Measurements from ENCODE around the gene PLEKHJ1. TPM values are rescaled to one million over a fixed set of nuclear protein-coding genes. Genes with fewer than 3 reads are reported as not detected.
"Not testable (repeated sequence)": the region's sequence is repeated elsewhere in the genome, so short reads cannot be mapped to it uniquely, and the experiment has no call there.

The PLEKHJ1 gene, protein sequence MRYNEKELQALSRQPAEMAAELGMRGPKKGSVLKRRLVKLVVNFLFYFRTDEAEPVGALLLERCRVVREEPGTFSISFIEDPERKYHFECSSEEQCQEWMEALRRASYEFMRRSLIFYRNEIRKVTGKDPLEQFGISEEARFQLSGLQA
- 10 to 100 TPM; 54.3 to 65.0 (median 58.7) TPM for polyA plus RNA-seq (ENCODE audit: insufficient read length in 3 of 3)

DNA sequence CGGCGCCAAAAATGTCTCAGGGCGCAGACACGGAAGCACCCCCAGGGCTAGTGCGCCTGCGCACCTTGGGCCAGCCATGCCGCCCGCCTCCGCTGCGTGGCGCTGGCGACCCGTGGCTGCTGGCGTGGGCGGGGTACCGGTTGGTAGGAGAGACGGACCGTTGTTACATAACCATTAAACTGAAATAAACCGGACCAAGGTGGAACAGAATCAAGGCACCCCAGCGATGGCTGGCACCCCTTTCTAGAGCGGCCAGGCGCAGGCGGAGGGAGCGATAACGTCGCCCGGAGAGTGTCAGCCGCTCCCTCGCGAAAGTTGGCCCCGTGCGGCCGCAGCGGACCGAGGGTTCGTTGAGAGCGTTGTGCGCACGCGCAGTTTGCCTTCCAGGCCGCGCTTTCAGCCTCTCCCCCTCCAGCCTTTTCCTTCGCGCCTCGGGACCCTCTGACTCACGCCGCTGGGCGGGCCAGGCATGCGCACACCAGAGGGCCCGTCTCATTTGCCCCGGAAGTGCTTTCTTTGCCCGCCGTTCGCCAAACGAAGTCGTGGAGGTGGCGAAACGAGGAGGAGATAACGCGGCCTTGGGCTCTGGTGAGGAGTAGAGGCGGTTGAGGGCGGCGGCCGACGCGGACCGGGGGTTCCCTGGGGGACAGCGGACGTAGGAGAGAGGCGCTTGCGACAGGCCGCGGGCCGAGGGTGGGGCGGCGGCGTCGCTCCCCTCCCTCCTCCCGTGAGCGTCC, at the start of gene PLEKHJ1, which contains the start of gene SF3A2:
TSS of gene PLEKHJ1 (minus strand) at position 16 of the 737 bp plus-strand sequence. CDS start 81 bp downstream, outside the sequence.
TSS of gene SF3A2 (plus strand) at position 511 of the 737 bp plus-strand sequence. CDS start 6,595 bp downstream, outside the sequence.
- DNase-seq (ENCODE audit: low read depth in 3 of 3, low spot score in 2 of 3), result peak; percentile 93 to 96 (median 94)

DNA sequence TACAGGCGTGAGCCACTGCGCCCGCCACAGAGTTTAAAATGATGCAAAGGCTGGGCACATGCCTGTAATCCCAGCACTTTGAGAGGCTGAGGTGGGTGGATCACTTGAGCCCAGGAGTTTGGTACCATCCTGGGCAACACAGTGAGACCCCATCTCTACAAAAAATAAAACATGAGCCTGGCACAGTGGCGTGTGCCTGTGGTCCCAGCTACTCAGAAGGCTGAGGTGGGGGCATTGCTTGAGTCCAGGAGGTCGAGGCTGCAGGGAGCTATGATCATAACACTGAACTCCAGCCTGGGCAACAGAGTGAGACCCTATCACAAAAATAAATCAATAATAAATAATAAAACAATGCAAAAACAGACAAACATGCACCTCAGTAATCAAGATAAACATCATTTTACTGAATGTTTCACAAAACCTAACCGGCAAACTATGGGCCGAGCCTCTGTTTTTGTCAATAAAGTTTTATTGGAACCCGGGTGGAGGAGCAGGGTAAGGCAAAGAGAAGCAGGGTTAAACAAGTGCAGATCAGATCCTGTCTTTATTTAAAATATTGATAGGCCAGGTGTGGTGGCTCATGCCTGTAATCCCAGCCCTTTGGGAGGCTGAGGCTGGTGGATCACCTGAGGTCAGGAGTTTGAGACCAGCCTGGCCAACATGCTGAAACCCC, 47.8 kb upstream of the PLEKHJ1 start:
- DNase-seq (ENCODE audit: low read depth in 3 of 3, low spot score in 2 of 3), result no peak

DNA sequence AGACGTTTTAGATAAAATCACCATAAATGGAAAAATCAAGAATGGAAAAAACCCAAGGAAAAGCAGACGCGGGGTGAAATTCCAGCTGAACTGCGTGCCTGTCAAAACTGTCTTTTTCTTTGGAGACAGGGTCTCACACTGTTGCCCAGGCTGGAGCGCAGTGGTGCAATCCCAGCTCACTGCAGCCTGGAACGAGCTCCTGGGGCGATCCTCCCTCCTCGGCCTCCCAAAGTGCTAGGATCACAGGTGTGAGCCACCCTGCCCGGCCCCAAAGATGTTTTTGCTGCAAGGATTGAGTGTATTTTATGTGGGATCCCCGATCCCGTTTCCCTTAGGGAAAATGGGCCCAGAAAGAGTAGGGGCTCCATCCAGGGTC, 46.7 kb upstream of the PLEKHJ1 start:
- no peak for DNase-seq (ENCODE audit: low read depth in 3 of 3, low spot score in 2 of 3)

DNA sequence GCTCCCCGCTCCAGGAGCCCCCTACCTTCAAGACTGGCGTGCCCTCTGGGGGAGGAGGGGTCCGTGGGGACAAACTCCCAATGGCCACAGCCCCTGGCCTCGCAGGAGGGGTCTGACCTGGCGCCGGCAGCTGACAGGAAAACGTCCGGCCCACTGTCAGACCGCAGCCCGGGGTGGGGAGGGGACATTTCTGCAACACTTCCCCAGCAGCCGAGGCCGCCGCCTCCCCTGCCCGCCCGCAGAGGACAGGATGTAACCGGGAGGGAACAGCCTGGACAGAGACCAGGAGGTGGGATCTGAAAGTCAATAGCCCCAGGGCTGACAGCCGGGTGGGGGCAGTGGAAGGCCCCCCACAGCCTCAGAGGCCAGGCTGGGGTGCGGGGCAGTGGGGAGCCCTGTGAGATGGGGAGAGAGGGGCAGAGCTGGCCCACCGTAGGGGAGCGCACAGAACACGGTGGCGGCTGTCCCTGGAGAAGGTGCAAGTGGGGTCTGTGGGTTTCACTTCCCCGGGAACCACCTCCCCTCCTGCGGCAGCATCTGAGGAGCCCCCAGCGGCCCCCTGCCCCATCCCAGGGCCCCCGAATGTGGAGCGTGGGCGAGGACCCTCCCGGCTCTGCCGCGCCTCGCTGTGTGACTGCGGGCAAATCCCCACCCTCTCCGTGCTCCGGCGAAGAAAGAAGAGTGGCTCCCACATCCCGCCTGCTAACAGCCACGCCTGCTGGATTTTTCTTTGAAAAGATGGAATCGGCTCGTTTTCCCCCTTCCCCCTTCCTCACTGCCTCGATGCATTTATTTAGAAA, 46.1 kb upstream of the PLEKHJ1 start, which contains the start of gene PEAK3:
TSS of gene PEAK3 (minus strand) at position 114 of the 800 bp plus-strand sequence. CDS start 1,244 bp downstream, outside the sequence.
- DNase-seq (ENCODE audit: low read depth in 3 of 3, low spot score in 2 of 3), result no peak

DNA sequence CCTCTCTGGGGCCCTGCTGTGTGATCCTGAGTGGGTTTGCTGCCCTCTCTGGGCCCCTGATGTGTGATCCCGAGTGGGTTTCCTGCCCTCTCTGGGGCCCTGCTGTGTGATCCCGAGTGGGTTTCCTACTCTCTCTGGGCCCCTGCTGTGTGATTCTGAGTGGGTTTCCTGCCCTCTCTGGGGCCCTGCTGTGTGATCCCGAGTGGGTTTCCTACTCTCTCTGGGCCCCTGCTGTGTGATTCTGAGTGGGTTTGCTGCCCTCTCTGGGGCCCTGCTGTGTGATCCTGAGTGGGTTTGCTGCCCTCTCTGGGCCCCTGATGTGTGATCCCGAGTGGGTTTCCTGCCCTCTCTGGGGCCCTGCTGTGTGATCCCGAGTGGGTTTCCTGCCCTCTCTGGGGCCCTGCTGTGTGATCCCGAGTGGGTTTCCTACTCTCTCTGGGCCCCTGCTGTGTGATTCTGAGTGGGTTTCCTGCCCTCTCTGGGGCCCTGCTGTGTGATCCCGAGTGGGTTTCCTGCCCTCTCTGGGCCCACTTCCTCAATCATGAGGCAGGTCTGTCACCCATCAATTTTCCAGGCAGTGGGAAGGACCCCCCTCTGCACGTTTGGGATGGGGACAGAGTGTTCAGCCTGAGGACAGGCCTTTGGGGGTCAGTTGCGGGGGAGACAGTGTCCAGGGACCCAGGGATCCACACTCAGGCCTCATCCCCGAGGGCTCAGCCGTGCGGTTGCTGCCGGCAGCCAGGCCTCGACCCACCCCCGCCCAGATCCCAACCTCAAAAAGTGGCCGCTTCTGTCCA, 45.3 kb upstream of the PLEKHJ1 start:
- DNase-seq (ENCODE audit: low read depth in 3 of 3, low spot score in 2 of 3), result not testable (repeated sequence)

DNA sequence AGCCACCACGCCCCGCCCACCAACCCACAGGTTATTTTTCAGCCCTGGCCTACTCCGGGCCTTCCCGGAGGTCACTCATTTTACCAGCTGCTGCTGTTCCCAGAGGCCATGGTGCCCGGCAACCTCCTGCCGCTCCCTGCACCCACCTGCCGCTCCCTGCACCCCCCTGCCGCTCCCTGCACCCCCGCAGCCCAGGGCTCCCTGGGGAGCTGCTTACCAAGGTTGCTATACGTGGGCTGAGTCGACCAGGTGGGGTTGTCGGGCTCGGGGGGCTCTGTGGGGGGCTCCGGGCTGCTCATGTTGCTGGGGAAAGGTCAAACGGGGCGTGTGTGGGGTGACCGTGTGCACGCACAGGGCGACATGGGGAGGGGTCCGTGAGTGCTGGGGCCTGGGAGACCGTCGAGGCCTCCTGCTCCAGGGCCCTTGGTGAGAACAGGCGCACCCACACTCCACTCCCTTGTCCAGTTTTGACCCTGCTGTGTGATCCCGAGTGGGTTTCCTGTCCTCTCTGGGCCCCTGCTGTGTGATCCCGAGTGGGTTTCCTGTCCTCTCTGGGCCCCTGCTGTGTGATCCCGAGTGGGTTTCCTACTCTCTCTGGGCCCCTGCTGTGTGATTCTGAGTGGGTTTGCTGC, 44.6 kb upstream of the PLEKHJ1 start:
- no peak for DNase-seq (ENCODE audit: low read depth in 3 of 3, low spot score in 2 of 3)

DNA sequence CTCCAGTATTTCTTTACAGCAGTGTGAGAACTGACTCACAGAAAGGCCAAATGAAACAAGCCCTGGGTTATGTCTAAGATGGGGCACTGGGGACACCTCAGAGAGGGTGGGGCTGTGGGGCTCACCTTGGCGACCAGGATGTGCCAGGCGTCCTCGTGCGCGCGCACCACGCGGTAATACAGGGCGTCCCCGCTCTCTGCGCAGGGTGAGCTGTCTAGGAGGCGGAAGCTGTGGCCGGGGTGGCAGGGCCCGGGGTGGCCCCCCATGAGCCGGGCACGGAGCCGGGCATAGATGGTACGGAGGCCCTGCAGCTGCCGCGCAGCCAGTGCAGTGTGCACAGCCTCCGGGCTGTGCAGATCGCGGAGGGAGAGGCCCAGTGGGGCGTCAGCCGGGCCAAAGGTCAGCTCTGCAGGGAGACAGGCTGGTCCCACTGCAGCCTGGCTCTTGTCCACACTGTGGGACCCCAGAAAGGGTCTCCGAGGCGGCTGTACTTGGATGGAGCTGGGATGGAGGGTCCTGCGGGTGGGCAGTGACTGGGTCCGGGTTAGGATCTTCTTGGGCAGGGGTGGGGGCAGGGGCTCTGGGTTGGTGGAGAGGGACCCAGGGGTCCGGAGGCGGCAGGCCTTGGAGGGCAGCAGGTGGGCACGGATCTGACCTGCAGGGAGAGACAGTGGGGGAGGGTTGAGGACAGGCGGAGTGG, 42.5 kb upstream of the PLEKHJ1 start:
- no peak for DNase-seq (ENCODE audit: low read depth in 3 of 3, low spot score in 2 of 3)

DNA sequence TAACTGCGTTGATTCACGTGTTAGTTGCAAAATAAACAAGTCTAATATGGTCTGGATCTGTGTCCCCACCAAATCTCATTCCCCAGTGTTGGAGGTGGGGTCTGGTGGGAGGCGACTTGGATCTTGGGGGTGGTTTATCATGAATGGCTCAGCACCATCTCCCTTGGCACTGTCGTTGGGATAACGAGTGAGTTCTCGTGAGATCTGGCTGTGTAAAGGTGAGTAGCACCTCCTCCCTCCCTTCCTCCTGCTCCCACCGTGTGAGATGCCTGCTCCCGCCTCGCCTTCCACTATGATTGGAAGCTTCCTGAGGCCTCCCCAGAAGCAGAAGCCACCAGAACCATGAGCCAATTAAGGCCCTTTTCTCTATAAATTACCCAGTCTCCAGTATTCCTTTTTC, 41.0 kb upstream of the PLEKHJ1 start:
- DNase-seq (ENCODE audit: low read depth in 3 of 3, low spot score in 2 of 3), result no peak

DNA sequence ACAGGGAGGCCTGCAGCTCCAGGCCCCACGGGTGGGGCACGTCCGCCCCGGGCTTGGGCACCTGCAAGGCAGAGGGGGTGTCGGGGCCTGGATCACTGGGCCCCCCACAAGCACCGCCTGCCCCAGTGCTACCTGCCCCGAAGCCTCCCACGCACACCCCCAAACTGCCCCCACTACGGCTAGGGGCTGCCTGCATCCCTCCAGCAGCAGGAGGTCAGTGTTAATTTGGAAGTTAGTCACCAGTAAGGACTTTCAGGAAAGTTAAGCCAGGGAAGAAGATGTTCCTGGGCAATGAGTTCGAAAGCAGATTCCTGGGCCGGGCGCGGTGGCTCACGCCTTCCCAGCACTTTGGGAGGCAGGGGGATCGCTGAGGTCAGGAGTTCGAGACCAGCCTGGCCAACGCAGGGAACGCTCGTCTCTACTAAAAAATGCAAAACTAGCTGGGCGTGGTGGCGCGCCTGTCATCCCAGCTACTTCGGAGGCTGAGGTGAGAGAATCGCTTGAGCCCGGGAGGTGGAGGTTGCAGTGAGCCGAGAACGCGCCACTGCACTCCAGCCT, 40.4 kb upstream of the PLEKHJ1 start:
- DNase-seq (ENCODE audit: low read depth in 3 of 3, low spot score in 2 of 3), result no peak

DNA sequence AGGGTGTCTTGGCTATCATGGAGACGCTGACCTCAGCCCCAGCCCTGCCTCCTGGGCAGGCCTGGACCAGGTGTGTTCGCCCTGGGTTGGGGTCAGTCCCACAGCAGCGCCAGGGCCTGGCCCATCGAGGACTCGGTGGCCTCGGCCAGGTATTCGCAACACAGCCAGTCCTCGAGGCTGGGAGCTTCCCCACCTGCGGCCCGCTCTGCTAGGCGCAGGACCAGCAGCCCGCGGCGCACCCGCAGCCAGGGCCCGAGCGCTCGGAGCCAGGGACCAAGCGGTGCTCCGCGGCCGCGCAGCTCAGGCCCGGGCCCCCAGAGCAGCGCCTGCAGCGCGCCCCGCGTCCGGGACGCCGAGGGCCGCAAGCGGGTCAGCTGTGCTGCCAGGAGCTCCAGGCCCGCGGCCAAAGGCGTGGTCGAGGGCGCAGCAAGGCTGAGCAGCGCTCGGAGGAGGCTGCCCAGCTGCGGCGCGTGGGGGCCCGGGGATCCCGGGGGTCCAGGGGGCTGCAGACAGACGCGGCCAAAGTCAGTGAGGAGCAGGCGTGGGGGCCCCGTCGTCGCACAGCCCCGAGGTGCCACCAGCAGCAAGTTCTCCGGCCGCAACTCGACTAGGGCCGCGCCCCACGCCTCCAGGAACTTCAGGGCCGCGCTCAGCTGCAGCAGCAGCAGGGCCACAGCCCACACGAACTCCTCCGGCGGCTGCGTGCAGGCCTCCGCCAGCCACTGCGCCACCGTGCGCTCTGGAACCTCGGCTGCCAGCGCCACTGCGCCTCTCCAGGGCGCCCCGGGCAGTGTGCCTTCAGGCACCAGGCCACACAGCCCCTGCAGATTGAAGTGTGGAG, 39.7 kb upstream of the PLEKHJ1 start:
- DNase-seq (ENCODE audit: low read depth in 3 of 3, low spot score in 2 of 3), result no peak

DNA sequence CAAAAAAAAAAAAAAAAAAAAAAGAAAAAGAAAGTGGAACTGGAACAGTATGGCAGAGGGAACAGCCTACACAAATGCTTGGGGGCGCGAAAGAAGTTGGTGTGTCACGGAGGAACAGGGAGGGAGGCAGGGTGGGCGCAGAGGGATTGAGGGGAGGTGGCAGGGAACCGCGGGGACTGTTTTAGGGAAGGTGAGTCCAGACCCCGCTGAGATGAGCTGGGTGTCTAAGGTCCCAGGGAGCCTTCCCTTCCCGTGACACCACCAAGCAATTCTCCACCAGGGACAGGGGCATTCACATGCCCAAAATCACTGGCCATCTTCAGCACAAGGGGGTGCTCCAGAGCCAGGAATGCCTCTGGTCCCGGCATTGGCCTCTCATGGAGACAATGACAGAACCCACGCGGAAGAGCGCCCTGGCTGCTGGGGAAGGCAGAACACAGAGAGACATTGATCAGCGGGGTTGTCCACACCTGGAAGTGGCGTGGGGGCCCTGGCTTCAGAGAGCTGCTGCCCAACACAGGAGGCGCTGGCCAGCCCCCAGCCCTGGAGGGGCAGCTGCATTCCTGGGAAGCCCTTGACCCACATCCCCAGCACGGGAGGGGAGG, 38.9 kb upstream of the PLEKHJ1 start:
- no peak for DNase-seq (ENCODE audit: low read depth in 3 of 3, low spot score in 2 of 3)

DNA sequence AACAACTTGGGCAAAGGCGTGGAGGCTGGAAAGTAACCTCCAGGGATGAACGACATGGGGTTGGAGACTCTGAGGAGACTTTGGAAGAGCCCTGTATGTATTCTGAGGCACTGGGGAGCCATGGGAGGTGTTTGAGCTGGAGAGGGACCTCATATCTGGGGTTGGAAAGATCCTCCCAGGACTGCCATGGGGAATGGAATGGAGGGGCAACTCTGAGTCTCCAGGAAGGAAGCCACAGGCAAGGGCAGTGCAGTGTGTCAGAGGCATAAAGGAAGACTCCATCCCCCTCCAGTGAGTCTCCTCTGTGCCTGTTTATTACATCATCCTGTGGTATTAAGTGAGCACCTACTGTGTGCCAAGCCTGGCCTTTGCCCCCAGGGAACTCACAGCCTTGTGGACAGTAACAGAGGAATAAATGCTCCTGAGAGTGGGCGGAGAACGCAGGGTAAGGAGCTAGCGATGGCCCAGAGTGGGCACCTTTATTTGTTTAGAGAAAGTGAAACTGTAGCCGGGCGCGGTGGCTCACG, 38.1 kb upstream of the PLEKHJ1 start:
- DNase-seq (ENCODE audit: low read depth in 3 of 3, low spot score in 2 of 3), result no peak

DNA sequence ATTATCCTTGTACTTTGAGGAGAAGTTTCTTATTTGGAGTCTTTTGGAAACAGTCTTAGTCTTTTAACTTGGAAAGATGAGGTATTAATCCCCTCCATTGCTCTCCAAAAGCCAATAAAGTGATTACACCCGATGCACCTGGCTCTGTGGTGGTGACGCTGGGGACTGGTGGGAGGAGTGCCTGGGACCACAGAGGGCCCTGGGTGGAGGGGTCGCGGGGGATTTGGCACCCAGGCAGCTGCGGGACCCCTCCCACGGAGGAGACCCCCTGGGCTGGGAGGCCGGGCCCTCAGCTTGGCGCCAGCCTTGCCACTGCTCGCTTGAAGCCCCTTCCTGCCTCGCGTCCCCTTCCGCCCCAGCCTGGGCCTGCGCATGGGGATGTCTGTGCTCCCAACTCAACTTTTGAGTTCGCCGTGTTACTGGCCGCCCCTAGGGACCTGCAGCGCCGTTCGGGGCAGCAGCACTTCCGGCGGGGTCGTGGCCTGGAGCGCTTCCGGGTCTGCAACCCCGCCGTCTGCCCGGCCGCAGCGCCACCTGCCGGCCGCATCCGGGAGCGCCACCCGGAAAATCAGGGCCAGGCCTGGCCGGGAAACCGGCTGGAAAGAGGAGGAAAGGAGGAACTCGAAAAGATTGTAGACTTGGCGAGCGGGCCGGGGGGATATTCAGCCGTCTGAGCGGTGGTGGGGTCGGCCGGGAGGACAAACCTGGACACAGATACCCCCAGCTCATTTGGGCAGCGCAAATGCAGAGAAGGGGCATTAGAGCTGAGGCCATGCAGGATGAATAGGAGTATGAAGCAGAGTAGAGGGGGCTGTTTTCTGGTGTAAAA, 37.4 kb upstream of the PLEKHJ1 start:
- DNase-seq (ENCODE audit: low read depth in 3 of 3, low spot score in 2 of 3), result no peak

DNA sequence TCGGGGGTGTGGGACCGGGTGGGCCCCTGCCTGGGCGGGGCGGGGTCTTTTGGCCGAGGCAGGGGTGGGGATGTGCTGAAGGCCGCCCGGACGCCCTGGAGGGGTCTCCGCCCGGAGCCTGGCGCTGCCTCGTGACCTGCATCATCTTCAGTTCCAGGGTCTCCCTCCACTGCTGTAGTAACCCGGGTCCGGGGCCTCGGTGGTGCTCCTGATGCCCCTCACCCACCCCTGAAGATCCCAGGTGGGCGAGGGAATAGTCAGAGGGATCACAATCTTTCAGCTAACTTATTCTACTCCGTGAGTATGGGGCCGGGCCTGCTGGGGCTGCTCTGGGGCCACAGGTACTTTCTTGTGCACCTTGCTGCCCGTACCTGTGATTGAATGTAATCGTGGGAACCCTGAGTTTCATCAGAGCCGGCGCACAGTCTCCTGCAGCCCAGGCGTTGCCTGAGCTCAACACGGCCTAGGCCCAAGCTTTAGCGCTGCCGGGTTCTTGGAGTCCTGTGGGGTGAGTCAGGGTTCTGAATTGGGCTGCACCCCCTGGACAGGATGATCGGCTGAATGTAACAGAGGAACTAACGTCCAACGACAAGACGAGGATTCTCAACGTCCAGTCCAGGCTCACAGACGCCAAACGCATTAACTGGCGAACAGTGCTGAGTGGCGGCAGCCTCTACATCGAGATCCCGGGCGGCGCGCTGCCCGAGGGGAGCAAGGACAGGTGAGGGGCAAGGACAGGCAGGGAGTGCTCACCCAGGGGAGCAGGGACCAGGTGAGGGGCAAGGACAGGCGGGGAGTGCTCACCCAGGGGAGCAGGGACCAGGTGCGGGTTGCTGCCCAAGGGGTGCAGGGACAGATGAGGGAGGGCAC, 35.3 kb upstream of the PLEKHJ1 start:
- no peak for DNase-seq (ENCODE audit: low read depth in 3 of 3, low spot score in 2 of 3)

All from right renal cortex interstitium (tissue), 3 donors.